AG04449 (cell line): ENCODE results near the gene CFAP161.

ENCODE experiments used
- CTCF ChIA-PET: fragments of 350-600 bp; formaldehyde crosslinking; extraction: SDS; loops from one replicate; lab custom pipeline; 2021; ENCODE audit warnings: antibody characterized with exemption; lab: Yijun Ruan, JAX
- POLR2A ChIA-PET: fragments of 400-600, 350-600 bp; formaldehyde crosslinking; extraction: SDS; loops from one replicate; lab custom pipeline; 2020; ENCODE audit warnings: antibody characterized with exemption, inconsistent platforms; lab: Yijun Ruan, JAX
- DNase-seq: peaks from one replicate; pipeline ENCODE4 v3.0.0-alpha.2; 2010; ENCODE audit warnings: low read depth, low spot score
- H3K4me3 ChIP-seq: 2 replicates; pipeline ENCODE4 v1.5.1; 2011; ENCODE audit warnings: low read depth, mild to moderate bottlenecking, control low read depth, low read length
- TF ChIP-seq, protein P1 (sequence below): IDR thresholded peaks from one replicate; pipeline ENCODE4 v1.5.1; 2011; ENCODE audit warnings: mild to moderate bottlenecking, moderate library complexity, low read length, control low read depth, inconsistent platforms; ENCODE audit not compliant: insufficient read depth; ENCODE audit errors: missing control alignments

The CFAP161 gene

DNA sequence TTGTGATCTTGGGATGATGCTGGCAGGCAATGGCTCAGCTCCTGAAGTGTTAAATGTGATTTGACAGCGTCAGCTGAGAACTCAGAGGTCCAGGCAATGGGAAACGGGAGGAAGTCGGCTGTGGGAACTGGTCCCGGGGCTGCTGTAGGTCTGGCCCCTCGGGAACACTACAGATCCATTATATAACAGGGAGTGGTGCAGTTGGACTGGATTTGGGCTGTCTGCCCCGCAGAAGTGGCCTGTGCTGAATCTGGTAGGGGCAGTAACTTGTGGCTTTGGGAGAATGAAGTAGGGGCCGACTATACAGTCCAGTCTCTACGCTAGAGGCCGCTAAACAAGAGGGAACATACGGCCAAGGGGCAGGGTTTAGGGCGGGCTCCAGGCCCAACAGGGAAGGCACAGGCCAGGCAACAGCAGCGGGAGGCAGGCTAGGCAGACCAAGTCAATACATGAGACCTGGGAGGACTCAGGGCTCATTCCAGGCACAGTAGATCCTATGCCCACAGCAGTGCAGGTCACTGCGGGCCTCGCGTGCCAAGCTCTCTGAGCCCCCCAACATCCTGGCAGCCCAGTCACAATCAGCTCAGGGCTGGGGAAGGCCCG is 42.3 kb downstream of the CFAP161 start:
- H3K4me3 ChIP-seq, result no peak overlapping the region
- ChIA-PET POLR2A (no interaction called here), CTCF (interaction anchor here (1.1 to 4.4 kb wide), 3 partner anchors 8 to 90 kb away, joined by 3 to 26 read pairs (median 20); no protein-coding TSS in a partner anchor)
- TF ChIP-seq, protein P1, sequence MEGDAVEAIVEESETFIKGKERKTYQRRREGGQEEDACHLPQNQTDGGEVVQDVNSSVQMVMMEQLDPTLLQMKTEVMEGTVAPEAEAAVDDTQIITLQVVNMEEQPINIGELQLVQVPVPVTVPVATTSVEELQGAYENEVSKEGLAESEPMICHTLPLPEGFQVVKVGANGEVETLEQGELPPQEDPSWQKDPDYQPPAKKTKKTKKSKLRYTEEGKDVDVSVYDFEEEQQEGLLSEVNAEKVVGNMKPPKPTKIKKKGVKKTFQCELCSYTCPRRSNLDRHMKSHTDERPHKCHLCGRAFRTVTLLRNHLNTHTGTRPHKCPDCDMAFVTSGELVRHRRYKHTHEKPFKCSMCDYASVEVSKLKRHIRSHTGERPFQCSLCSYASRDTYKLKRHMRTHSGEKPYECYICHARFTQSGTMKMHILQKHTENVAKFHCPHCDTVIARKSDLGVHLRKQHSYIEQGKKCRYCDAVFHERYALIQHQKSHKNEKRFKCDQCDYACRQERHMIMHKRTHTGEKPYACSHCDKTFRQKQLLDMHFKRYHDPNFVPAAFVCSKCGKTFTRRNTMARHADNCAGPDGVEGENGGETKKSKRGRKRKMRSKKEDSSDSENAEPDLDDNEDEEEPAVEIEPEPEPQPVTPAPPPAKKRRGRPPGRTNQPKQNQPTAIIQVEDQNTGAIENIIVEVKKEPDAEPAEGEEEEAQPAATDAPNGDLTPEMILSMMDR, result no peak
- DNase-seq, result no peak

DNA sequence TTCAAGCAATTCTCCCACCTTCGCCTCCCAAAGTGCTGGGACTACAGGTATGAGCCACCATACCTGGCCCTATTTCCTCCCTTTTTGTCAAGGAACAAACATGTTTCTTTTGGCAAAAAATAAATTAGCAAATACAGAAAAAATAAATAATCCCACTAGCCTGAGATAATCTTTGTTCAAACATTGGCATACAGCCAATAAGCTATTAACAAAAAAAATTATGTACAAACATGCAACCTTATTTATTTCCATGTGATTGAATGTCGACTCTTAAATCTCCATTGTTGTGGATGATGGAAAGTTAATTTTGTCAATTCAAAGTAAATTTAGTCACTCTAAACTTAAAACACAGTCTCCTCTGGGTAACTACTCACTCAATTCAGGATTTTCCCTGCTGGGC is 44.3 kb downstream of the CFAP161 start:
- ChIA-PET CTCF (interaction anchor here (1.3 to 2.6 kb wide), 4 partner anchors 14 to 88 kb away, joined by 3 to 9 read pairs (median 6); no protein-coding TSS in a partner anchor), POLR2A (no interaction called here)
- TF ChIP-seq, protein P1, result no peak
- no peak for DNase-seq
- no peak overlapping the region for H3K4me3 ChIP-seq

DNA sequence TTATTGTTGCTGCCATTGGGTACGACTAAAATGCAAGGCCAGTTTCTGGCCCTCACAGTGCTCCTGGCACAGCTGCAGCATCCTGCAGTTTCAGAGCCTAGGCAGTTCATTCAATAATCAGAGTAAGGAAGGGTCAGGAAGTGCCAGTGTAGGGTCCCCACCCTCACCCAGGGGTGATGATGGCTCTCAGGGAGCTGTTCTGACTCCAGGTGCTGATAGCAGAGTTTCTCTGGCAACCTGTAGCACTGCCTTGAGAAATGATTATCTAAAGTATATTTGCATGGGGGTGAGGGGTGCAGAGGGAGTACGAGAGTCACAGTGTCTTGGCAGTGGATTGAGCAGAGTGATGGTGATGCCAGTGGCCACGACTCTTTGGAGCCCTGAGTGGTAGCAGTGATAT is 47.1 kb downstream of the CFAP161 start:
- CTCF ChIA-PET, result interaction anchor here (0.6 kb wide), 1 partner anchor 75 kb away, joined by 3 read pairs; no protein-coding TSS in a partner anchor
- POLR2A ChIA-PET, result no interaction called here
- TF ChIP-seq, protein P1, result no peak
- H3K4me3 ChIP-seq, result no peak overlapping the region
- no peak for DNase-seq

DNA sequence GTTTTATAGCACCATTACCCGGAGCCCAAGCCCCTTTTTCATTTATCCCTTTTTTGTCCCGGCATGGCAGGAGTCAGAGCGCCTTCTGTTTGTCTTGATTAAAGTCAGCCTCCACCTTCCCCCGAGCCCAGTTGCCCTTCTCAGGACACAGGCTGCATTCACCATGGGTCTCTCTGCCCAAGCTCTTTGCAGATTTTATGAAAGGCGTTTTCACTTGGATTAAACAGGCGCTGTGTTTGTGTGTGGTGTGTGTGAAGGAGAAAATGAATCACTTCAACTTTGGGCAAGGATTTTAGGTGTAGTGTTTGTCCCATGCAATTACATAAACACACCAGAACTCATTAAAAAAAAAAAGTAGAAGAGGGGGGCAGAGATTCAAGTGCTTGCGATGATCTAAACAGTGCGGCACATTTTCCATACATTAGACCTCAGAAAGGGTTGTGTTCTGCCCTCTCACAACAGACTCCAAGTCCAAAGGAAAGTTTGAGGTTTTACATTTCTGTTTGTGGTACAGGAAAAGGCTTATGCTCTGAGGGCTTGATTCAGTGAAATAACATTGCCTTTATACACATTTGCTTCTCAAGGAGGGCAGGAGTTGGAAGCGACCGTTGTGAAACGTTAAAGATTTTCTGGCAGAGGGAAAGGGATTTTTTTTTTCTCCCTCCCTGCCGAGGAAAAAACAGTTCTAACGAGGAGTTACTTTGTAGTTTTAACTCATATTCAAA is 48.1 kb downstream of the CFAP161 start:
- CTCF ChIA-PET, result interaction anchor here (1.2 to 1.7 kb wide), 2 partner anchors 9 to 13 kb away, joined by 3 to 7 read pairs; no protein-coding TSS in a partner anchor
- POLR2A ChIA-PET, result no interaction called here
- TF ChIP-seq, protein P1, result no peak
- no peak for DNase-seq
- no peak overlapping the region for H3K4me3 ChIP-seq

DNA sequence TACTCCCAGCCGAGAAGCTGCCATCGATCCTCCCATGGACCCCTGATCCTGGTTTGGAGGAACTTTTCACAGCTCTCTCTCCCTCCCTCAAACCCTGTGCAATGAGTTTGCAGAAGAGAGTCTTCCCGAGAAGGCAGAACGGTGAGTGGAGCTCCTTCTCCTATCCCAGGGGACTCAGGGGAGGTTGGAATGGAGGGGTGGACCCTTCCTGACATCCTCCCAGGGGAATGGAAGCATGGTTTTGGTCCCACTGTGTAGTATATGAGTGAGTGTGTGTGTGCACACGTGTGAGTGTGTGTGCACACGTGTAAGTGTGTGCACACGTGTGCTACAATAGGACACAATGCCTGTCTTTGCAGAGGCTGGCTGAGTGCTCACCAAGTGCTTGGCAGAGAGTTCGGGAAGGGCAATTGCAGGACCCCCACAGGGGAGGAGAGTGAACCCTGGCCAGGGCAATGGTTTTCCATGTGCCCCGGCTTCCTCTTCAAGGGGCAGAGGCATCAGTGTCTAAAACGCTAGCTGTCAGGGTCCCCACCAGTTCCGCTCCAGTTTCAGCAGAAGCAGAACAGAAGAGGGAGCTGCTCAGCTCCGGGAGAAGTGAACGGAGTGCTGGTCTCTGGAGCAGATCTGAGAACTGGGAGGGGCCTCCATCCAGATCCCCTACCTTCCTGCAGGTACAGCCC is 48.8 kb downstream of the CFAP161 start:
- H3K4me3 ChIP-seq, result no peak overlapping the region
- TF ChIP-seq, protein P1, result no peak
- ChIA-PET POLR2A (no interaction called here), CTCF (interaction anchor here (1.1 to 1.7 kb wide), 3 partner anchors 10 to 83 kb away, joined by 3 to 7 read pairs (median 6); no protein-coding TSS in a partner anchor)
- no peak for DNase-seq

DNA sequence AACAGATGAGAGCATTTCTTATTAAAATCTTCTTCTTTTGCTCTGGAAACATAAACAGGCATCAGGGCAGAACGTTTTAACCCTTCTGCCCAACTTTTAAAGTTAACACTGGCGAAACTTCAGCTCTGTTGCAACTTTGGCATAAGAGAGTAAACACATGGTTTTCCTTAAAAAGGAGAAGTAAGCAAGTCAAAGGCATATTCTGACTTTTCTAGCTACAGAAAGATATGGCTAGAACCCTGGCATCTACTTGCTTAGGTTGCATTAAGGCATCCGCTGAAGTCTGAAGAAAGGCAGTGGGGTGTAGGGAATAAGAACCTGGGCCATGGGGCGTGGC is 49.3 kb downstream of the CFAP161 start:
- CTCF ChIA-PET, result interaction anchor here (1.1 to 1.7 kb wide), 2 partner anchors 10 to 83 kb away, joined by 6 to 7 read pairs; no protein-coding TSS in a partner anchor
- POLR2A ChIA-PET, result no interaction called here
- TF ChIP-seq, protein P1, result no peak
- no peak for DNase-seq
- H3K4me3 ChIP-seq, result no peak overlapping the region
